Mesenchymal stem cell (in vitro differentiated cells and primary cell): ENCODE measurements around the gene CDH23.

ENCODE experiments used
- DNase-seq: peaks from one replicate; pipeline ENCODE4 v3.0.0-alpha.2; 2013
- H2AFZ ChIP-seq: one replicate; pipeline ENCODE4 v1.6.1; 2013; ENCODE audit warnings: low read depth, mild to moderate bottlenecking, control low read depth, inconsistent platforms, low read length, moderate library complexity
- H2AK5ac ChIP-seq: 2 replicates; pipeline ENCODE4 v1.6.1; 2013; ENCODE audit warnings: low read length, moderate library complexity, mild to moderate bottlenecking, inconsistent platforms; ENCODE audit not compliant: severe bottlenecking
- H2BK120ac ChIP-seq: one replicate; pipeline ENCODE4 v1.6.1; 2013; ENCODE audit warnings: low read depth, mild to moderate bottlenecking, inconsistent platforms, low read length, moderate library complexity
- H2BK12ac ChIP-seq, 2 experiments: one replicate each; pipeline ENCODE4 v1.6.1; 2013; ENCODE audit warnings: inconsistent platforms in 2 of 2, low read length in 2 of 2, mild to moderate bottlenecking in 2 of 2, moderate library complexity in 2 of 2, control low read depth in 1 of 2
- H2BK15ac ChIP-seq: one replicate; pipeline ENCODE4 v1.6.1; 2013; ENCODE audit warnings: mild to moderate bottlenecking, low read depth, inconsistent platforms; ENCODE audit not compliant: poor library complexity, severe bottlenecking
- H2BK5ac ChIP-seq: 2 replicates; pipeline ENCODE4 v1.6.1; 2013; ENCODE audit warnings: low read depth, mild to moderate bottlenecking, low read length, control low read depth, inconsistent platforms; ENCODE audit not compliant: poor library complexity, severe bottlenecking
- H3K14ac ChIP-seq, 2 experiments: one replicate each; pipeline ENCODE4 v1.6.1; 2013; ENCODE audit warnings: inconsistent platforms in 2 of 2, low read length in 2 of 2, control low read depth in 1 of 2, mild to moderate bottlenecking in 1 of 2, moderate library complexity in 1 of 2
- H3K18ac ChIP-seq, 2 experiments: one replicate each; pipeline ENCODE4 v1.6.1; 2013; ENCODE audit warnings: inconsistent platforms in 2 of 2, low read length in 2 of 2, control low read depth in 1 of 2, low read depth in 1 of 2, mild to moderate bottlenecking in 1 of 2
- H3K23ac ChIP-seq, 2 experiments: one replicate each; pipeline ENCODE4 v1.6.1; 2013; ENCODE audit warnings: inconsistent platforms in 2 of 2, low read length in 2 of 2, mild to moderate bottlenecking in 2 of 2, moderate library complexity in 2 of 2, control low read depth in 1 of 2
- H3K27ac ChIP-seq: 2 replicates; pipeline ENCODE4 v1.5.1; 2013; ENCODE audit warnings: mild to moderate bottlenecking, moderate library complexity, low read length, control low read depth, inconsistent platforms; ENCODE audit not compliant: poor library complexity, severe bottlenecking
- H3K27me3 ChIP-seq, 2 experiments: 2 replicates each; pipeline versions ENCODE4 v1.6.1 to v1.7.0; 2013; ENCODE audit warnings: low read length in 2 of 2, mild to moderate bottlenecking in 2 of 2, moderate library complexity in 2 of 2, control low read depth in 1 of 2, inconsistent platforms in 1 of 2; ENCODE audit not compliant: control insufficient read depth in 1 of 2, insufficient read depth in 1 of 2
- H3K36me3 ChIP-seq, 2 experiments: 2 replicates each; pipeline versions ENCODE4 v1.6.1 to v1.7.0; 2013; ENCODE audit warnings: low read length in 2 of 2, control low read depth in 1 of 2, inconsistent platforms in 1 of 2, low read depth in 1 of 2, mild to moderate bottlenecking in 1 of 2; ENCODE audit not compliant: insufficient read depth in 2 of 2, control insufficient read depth in 1 of 2
- H3K4ac ChIP-seq, 2 experiments: one replicate each; pipeline ENCODE4 v1.6.1; 2013; ENCODE audit warnings: inconsistent platforms in 2 of 2, low read length in 2 of 2, mild to moderate bottlenecking in 2 of 2, moderate library complexity in 2 of 2, control low read depth in 1 of 2, low read depth in 1 of 2
- H3K4me1 ChIP-seq: 2 replicates; pipeline ENCODE4 v1.6.1; 2013; ENCODE audit warnings: low read depth, low read length, control low read depth; ENCODE audit not compliant: control insufficient read depth, insufficient read depth
- H3K4me2 ChIP-seq: 2 replicates; pipeline ENCODE4 v1.6.1; 2013; ENCODE audit warnings: low read length, mild to moderate bottlenecking, inconsistent platforms; ENCODE audit not compliant: poor library complexity, severe bottlenecking
- H3K4me3 ChIP-seq, 2 experiments: 2 replicates each; pipeline versions ENCODE4 v1.5.1 to v1.7.0; 2013; ENCODE audit warnings: low read length in 2 of 2, mild to moderate bottlenecking in 2 of 2, control low read depth in 1 of 2, low read depth in 1 of 2; ENCODE audit not compliant: insufficient read depth in 1 of 2
- H3K79me1 ChIP-seq: replicated peaks from 2 replicates; pipeline ENCODE4 v1.6.1; 2013; ENCODE audit warnings: mild to moderate bottlenecking, control low read depth, low read length, inconsistent platforms; ENCODE audit not compliant: poor library complexity, severe bottlenecking
- H3K9ac ChIP-seq: 2 replicates; pipeline ENCODE4 v1.7.0; 2013; ENCODE audit warnings: mild to moderate bottlenecking, low read length, moderate library complexity
- H3K9me3 ChIP-seq: 2 replicates; pipeline ENCODE4 v1.7.0; 2013; ENCODE audit warnings: mild to moderate bottlenecking, low read length; ENCODE audit not compliant: control insufficient read depth
- H4K8ac ChIP-seq: one replicate; pipeline ENCODE4 v1.6.1; 2013; ENCODE audit warnings: inconsistent platforms, mild to moderate bottlenecking, low read length, moderate library complexity
- H4K91ac ChIP-seq: one replicate; pipeline ENCODE4 v1.6.1; 2013; ENCODE audit warnings: mild to moderate bottlenecking, low read length, inconsistent platforms
- WGBS: methylation state at CpG from one replicate; pipeline ENCODE4 v1.1.7; 2013; ENCODE audit warnings: mixed read lengths; 5-methylcytosine and 5-hydroxymethylcytosine counted together

CDH23 gene

DNA sequence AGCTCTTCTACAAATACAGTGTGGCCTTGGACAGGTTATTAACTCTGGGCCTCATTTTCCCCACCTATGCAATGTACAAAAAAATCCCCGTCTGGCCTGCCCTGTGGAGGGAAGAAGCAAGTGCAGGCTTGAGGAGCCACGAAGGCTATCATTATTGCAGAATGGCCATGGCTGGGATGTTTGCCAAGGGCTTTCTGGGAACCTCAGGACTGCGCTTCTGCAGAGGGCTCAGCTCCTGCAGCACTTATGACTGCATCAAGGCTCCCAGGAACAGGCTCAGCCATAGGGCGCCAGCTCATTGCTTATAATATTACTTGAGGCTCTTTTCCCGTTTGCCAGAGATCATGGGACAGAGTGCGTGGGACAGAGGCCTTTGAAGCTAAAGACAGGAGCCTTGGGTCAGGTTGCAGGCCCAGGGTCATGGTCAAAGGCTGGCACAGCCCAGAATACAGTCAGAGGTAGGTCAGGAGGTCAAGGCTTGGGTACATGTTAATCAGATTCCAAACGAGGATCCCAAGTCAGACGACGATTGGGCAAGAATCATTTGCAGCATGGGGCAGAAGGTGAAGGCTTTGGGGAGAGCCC is 343.4 kb downstream of the CDH23 start:
- no peak overlapping the region for H3K4me2 ChIP-seq
- no peak overlapping the region for H3K23ac ChIP-seq
- no peak overlapping the region for H3K27ac ChIP-seq
- H4K91ac ChIP-seq = no peak overlapping the region
- no peaks in the 10 kb centered on the region for H3K9me3 ChIP-seq
- H2AK5ac ChIP-seq = no peak overlapping the region
- H4K8ac ChIP-seq = no peak overlapping the region
- no peaks in the 10 kb centered on the region for H3K4me1 ChIP-seq
- no peak overlapping the region for H2AFZ ChIP-seq
- H3K14ac ChIP-seq = no peak overlapping the region
- DNase-seq = peak; percentile 42
- no peak overlapping the region for H2BK120ac ChIP-seq
- H3K4me3 ChIP-seq = no peak overlapping the region
- H3K9ac ChIP-seq = no peak overlapping the region
- H2BK5ac ChIP-seq = no peak overlapping the region
- H3K4ac ChIP-seq = no peak overlapping the region
- no peaks in the 10 kb centered on the region for H3K36me3 ChIP-seq
- H3K79me1 ChIP-seq = no peaks in the 10 kb centered on the region
- H3K27me3 ChIP-seq = peaks cover 0 to 33% of the 10 kb centered on the region in 2 experiments
- H2BK15ac ChIP-seq = no peak overlapping the region
- no peak overlapping the region for H2BK12ac ChIP-seq
- no peak overlapping the region for H3K18ac ChIP-seq
- 56% methylated on average over 9 of the region's 9 CpGs for WGBS

GRCh38 chr10:71741029-71741428 is 344.3 kb downstream of the CDH23 start:
- Histone ChIP-seq H3K23ac (no peak overlapping the region), H3K4me2 (no peak overlapping the region), H4K91ac (no peak overlapping the region), H2BK5ac (no peak overlapping the region), H2AK5ac (no peak overlapping the region), H3K4ac (no peak overlapping the region), H3K9me3 (no peaks in the 10 kb centered on the region), H3K18ac (no peak overlapping the region), H2BK15ac (no peak overlapping the region), H3K79me1 (no peaks in the 10 kb centered on the region), H3K27ac (no peak overlapping the region), H2BK120ac (no peak overlapping the region), H3K36me3 (no peaks in the 10 kb centered on the region), H2AFZ (no peak overlapping the region), H3K9ac (no peak overlapping the region), H3K4me1 (no peaks in the 10 kb centered on the region), H3K4me3 (no peak overlapping the region), H4K8ac (no peak overlapping the region), H3K14ac (no peak overlapping the region), H2BK12ac (no peak overlapping the region), H3K27me3 (peaks cover 0 to 37% of the 10 kb centered on the region in 2 experiments)
- no peak for DNase-seq
- 56% methylated on average over 4 of the region's 4 CpGs for WGBS

GRCh38 chr10:71741671-71742070 is 345.0 kb downstream of the CDH23 start:
- WGBS = 92% methylated on average over 19 of the region's 20 CpGs
- Histone ChIP-seq H3K36me3 (no peaks in the 10 kb centered on the region), H3K27ac (no peak overlapping the region), H2BK15ac (no peak overlapping the region), H3K14ac (no peak overlapping the region), H3K4ac (no peak overlapping the region), H3K9me3 (no peaks in the 10 kb centered on the region), H3K27me3 (peaks cover 0 to 37% of the 10 kb centered on the region in 2 experiments), H4K91ac (peak overlapping the region; percentile 16), H2BK12ac (no peak overlapping the region), H2BK120ac (no peak overlapping the region), H3K4me1 (no peaks in the 10 kb centered on the region), H3K9ac (no peak overlapping the region), H3K18ac (no peak overlapping the region), H2AFZ (no peak overlapping the region), H4K8ac (no peak overlapping the region), H3K23ac (no peak overlapping the region), H3K4me3 (no peak overlapping the region), H3K79me1 (no peaks in the 10 kb centered on the region), H3K4me2 (no peak overlapping the region), H2BK5ac (no peak overlapping the region), H2AK5ac (no peak overlapping the region)
- no peak for DNase-seq

DNA sequence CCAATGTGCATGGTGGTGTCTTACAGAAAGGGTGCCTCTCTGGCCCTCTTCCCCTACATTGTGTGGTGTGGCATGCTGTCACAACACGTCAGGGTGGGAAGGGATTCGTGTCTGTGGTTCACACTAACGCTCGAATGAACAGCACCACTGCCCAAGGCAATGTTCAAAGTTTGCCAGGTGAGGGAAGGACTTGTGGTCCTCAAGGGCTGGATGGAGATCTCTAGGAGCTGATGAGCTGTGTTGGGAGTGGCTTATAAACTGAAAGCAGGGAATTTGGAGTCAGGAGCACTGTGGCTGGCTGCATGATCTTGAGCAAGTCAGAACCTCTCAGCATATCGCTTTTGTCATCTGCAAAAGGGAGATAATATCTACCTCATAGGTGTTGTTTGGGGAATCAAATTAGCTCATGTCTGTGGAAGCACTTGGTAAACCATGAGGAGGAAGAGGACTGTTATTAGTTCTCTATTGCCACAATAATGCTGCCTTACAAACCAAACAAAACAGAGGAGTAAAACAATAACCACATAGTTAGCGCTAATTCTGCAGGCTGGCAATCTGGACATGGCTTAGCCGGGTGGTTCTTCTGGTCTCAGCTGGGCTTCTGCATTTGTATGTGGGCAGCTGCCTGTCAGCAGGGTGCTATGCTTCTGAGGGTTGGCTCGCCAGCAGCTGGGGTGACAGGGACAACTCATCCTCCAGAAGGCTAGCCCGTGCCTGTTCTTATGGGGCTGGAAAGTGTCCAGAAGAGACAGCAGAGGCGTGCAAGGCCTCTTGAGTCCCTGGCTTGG is 345.8 kb downstream of the CDH23 start:
- H3K27me3 ChIP-seq = peaks cover 0 to 40% of the 10 kb centered on the region in 2 experiments
- no peak for DNase-seq
- H2AFZ ChIP-seq = no peak overlapping the region
- no peaks in the 10 kb centered on the region for H3K79me1 ChIP-seq
- no peak overlapping the region for H3K18ac ChIP-seq
- no peak overlapping the region for H2BK120ac ChIP-seq
- H3K36me3 ChIP-seq = no peaks in the 10 kb centered on the region
- no peak overlapping the region for H3K14ac ChIP-seq
- H3K4me3 ChIP-seq = no peak overlapping the region
- no peak overlapping the region for H4K91ac ChIP-seq
- no peak overlapping the region for H2BK12ac ChIP-seq
- H2BK5ac ChIP-seq = no peak overlapping the region
- no peak overlapping the region for H3K4ac ChIP-seq
- H3K4me2 ChIP-seq = no peak overlapping the region
- H4K8ac ChIP-seq = no peak overlapping the region
- H3K9me3 ChIP-seq = no peaks in the 10 kb centered on the region
- H3K27ac ChIP-seq = no peak overlapping the region
- no peak overlapping the region for H3K23ac ChIP-seq
- H3K4me1 ChIP-seq = no peaks in the 10 kb centered on the region
- H3K9ac ChIP-seq = no peak overlapping the region
- no peak overlapping the region for H2AK5ac ChIP-seq
- 90% methylated on average over 10 of the region's 10 CpGs for WGBS
- H2BK15ac ChIP-seq = no peak overlapping the region
